GM18909 (cell line): Measurements from ENCODE around the gene RHPN2.
"Not testable (repeated sequence)": the region's sequence is repeated elsewhere in the genome, so short reads cannot be mapped to it uniquely, and the experiment has no call there.

Experiments used
- ATAC-seq: cut with Tn5 transposase; IDR thresholded peaks from one replicate; pipeline ENCODE4 v1.9.1; 2021; ENCODE audit warnings: mild to moderate bottlenecking; ENCODE audit not compliant: unreplicated experiment, poor library complexity

The RHPN2 gene

DNA sequence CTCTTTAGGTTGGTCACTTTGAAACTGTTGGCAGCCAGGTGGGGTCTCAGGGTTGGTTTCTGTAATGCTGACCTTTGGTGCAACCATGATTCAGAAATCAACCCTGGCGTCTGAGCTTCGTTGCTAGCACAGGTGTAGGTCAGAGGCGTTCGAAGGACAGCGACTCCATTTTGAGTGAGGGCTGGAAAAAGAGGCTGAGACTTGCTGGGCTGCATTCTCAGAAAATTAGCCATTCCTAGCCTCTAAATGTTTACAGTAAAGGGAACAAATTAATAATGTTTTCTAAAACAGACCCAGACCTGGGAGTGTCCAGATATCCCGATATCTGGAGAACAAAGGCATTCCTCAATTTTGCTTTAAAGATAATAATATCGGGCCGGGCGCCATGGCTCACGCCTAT, 29.2 kb downstream of the RHPN2 start:
- ATAC-seq, result no peak

DNA sequence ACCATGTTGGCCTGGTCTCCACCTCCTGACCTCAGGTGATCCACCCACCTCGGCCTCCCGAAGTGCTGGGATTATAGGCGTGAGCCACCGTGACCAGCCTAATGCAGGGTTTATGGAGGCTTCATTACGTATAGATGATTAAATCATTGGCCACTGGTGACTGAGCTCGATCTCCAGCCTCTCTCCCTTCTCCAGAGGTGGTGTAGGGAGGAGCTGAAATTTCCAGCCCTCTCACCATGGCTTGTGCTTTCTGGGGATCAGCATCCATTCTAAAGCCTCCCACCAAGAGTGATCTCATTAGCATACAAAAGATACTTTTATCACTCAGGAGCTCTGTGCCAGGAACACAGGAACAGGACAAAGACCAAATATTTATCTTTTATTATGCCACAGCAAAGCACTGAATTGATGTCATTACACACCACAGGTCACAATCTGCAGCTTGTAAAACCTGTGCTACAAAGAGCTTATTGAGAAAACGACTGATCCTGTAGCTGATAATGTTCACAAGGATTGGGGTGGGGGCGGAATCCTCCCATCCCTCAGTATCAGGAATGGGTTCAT, 32.4 kb downstream of the RHPN2 start:
- ATAC-seq, result no peak

DNA sequence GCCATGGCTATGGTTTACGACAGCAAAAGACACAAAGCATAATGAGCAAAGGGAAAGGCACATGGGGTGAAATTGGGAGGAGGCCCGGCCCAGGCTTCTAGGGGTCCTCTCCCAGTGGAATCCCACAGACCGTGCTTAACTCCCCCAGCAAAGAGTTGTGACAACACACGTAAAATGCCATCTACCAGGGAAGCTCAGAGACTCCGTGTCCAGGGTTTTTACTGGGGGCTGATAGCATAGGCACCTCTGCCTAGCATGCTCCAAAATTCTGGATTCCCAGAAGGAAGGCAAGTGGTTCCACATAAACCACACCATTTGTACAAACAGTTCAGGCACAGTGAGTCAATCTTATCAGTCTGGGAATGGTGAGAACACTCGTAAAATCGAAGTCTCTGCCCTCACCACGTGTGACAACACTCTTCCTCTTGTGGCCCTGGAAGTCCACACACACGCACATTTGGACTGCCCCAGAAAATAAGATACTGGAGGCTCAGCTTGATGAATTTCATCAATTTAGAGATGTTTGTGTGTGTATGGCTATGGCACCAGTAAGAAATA, 34.9 kb downstream of the RHPN2 start:
- no peak for ATAC-seq

DNA sequence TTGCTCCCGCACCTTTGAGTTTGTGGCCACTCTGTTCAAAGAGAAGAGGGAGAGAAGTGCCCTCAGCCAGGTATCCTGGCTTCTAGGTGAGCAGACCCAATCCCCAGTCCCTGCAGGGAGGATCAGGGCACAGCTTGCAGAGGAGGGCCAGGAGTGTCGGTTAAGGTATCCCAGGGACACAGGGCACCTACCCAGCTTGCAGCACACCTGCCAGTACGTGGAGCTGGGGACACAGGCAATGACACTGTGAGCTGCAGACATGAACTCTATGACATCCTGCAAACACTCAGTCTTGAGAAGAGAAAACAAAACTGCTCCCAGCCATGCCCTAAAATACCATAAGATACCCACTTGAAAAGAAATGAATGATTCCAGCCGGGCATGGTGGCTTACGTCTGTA, 38.1 kb downstream of the RHPN2 start:
- ATAC-seq, result not testable (repeated sequence)

DNA sequence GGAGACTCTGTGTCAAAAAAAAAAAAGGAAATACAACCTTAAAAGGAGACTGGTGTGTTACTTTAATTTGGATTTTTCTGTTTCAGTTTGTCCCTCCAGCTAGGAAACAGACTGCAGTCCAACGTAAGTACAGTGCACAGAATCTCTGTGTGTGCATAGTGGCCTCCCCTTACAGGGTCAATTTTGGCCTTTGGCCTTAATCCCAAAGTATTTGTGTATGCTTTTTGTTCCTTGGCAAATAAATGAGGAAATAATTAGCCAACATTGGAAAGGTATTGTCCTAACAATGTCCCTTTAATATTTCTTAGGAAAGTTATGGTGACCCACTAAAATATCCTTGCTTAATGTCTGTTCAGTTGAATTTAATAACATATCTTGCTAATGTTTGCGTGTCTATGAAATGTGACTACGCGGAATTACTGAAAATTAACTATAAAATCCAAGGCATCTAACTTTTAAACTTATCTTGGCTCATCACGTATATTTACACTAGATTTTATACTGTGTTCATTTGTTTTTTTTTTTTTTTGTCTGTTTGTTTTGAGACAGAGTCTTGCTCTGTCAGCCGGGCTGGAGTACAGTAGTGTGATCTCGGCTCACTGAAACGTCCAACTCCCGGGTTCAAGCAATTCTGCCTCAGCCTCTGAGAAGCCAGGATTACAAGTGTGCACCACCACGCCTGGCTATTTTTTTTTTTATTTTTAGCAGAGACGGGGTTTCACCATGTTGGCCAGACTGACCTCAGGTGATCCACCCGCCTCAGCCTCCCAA, 39.0 kb downstream of the RHPN2 start:
- ATAC-seq, result not testable (repeated sequence)

DNA sequence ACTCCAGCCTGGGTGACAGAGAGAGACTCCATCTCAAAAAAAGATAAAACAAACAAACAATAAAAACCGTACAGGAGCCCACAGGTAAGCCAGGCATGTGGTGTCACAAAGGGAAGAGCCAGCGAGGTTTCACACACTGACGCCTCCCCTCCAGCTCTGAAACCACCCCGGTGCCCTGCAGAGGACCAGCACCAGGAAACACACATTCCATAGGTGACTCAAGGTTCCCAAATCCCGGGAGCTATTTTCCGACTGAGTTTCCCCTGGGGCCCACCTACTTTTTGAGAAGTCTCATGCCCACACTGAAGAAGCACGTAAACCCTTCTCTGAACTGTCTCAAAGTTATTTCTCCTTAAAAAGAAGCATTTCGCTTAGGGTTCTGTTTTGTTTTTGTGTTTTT, 40.3 kb downstream of the RHPN2 start:
- ATAC-seq, result no peak

DNA sequence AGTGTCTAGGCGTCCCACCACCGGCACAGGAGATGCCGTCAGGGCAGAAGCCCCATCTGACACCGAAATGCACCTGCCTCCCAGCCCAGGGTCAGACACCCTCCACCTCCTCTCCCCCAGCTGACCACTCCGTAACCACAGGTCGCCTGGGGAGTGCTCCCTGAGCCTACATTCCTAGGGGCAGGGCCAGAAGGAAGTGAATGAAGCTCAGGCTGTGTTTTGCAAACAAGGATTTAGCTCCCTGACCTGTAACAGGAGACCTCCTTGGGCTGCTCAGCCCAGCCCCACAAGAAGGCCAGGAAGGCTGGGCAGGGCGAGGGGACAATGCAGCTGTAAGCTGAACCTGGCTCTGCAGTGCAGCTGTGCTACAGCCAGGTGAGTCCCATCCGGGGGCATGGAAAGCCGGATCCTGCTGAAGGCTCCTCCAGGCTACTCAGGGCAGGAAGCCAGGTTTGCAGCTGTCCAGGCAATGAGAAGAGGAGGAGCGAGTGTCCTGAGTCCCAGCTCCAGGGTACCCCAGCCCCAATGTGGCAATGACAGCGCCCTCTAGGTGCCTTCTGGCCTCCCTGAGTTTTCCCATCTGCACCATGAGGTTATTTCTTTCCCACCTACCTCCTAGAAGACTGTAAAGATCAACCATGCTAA, 42.1 kb downstream of the RHPN2 start:
- ATAC-seq, result no peak

DNA sequence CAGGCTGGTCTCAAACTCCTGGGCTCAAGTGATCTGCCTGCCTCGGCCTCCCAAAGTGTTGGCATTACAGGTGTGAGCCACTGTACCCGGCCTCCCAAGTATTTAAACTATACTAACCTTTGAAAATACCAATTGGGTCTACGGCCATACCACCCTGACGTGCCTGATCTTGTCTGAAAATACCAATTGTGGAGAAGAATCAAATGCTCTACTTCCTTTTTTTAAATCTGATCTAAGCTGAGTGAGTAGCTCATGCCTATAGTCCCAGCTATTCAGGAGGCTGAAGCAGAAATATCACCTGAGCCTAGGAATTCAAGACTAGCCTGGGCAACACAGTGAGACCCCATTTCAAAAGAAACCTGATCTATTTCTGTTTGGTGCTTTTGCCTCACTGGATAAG, 53.8 kb downstream of the RHPN2 start:
- ATAC-seq, result not testable (repeated sequence)

DNA sequence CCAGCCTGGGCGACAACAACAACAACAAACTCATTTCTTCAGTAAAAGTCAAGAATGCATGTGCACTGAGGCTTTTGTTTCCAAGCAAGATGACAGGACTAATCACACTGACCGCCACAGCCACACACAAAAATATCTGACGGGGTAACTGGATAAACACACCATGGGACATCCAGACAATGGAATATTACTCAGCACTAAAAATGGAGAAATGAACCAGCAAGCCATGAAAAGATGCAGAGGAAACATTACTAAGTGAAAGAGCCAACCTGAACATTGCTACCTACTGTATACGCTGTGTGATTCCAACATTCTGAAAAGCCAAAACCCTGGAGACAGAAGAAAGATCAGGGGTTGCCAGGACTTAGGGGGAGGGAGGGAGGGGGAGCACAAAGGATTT, 56.0 kb downstream of the RHPN2 start:
- ATAC-seq, result no peak

DNA sequence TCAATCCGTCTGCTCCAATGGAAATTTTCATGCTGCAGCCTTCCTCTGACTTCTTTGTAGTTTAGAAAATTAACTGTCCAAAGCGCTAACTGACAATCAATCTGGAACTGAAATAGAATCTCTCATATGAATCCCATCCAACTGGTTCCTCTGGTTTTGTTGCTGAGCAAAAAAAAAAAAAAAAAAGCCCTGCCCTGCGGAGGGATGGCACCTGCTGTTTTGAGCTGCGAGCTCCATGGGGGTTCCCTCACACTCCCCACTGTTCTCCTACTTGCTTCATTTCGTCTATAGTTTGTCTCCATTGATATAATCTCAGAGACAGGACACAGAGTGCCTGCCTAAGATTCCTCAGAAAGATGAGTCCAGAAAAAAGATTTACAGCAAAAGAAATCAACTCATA, 59.2 kb downstream of the RHPN2 start:
- ATAC-seq, result no peak

DNA sequence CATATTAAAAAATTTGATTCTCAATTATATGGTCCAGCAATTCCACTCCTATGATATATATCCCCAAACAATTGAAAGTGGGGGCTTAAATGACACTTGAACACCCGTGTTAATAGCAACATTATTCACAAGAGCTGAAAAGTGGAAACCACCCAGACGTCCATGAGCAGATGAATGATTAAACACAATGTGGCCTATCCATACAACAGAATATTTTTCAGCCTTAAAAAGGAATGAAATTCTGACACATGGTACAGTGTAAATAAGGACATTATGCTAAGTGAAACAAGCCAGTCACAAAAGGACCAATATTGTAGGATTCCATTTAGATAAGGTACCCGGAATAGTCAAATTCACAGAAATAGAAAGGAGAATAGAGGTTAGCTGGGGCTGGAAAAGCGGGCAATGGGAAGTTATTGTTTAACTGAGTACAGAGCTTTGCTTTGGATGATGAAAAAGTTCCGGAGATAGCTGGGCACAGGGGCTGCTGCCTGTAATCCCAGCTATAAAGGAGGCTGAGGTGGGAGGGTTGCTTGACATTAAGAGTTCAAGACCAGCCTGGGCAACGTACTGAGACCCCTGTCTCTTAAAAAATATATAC, 61.2 kb downstream of the RHPN2 start:
- not testable (repeated sequence) for ATAC-seq

DNA sequence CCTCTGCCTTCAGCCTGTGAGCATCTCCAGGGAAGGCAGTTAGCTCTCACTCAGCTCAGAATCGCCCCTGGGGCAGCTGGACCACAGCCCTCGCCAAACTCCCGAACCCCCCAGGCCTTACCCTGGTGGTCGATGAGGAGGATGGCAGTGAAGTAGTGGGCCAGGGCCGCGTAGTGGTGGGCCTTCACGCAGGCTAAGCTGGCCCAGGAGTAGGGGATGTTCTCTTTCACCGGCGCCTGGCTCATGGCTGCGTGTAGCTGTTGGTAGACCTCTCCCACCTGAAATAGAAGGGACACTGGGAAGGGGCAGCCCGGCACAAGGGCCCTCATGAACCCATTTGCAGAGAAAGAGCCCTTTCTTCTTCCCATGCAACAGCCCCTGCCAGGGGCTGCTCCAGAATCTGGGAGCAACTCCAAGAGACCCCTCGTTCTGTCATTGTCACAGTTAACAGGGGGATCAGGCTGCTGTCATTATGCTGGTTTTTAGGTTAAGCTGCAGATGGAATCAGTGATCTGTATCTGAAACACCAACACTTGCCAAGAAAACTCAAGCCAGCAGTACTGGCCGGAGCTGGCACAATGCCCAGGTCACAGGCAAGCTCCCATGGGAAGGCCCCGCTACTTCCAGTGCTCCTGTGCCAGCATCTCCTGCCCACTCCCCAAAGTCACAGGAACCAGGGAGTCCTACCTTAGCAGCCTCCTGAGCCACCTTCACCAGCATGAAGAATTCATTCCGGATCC, 62.4 kb downstream of the RHPN2 start:
- ATAC-seq, result not testable (repeated sequence)

DNA sequence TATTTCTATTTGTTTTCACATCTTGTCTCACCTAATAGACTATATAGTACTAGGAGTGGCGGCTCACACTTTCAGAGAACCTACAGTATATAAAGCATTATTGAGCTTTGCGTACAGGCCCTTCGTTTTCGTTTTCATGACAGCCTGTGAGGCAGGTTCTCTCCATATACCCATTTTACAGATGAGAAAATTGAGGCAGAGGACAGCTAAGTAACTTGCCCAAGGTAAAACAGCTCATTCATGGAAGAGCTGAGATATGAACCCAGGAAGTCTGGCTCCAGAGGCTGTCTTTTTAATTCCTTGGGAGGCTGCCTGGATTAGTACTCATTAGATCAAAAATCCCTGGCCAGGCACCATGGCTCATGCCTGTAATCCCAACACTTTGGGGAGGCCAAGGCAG, 63.8 kb downstream of the RHPN2 start:
- no peak for ATAC-seq

DNA sequence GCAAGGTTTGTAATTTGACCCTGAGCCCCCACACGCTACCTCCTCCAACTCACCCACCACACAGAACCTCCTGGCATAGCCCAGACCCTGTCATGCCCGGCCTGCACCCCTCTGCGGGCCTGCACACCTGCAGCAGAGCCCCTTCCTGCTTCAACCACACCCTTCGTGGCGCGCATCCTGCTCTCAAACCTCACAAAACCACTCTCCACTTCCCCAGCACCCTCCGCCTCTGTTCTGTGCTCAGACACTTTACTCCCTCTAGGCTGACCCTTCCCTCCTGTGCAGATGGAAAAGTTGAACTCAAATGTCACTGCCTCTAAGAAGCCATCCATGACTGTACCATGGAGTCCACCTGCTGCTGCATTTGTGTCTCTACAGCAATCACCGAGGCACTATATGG, 64.2 kb downstream of the RHPN2 start:
- ATAC-seq, result no peak

DNA sequence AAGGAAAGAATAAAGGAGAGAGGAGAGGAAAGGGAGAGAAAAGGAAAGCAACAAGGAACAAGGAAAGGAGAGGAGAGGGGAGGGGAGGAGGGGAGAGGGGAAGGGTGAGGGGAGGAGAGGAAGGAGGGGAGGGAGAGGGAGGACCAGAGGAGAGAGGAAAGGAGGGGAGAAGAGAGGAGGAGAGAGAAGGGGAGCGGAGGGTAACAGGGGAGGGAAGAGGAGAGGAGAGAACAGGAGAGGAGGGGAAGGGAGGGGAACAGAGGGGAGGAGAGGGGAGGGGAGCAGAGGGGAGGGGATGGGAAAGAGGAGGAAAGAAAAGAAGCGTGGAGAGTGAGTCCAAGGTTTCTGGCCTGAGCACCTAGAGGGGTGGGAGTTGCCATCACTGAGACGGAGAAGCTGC, 66.0 kb downstream of the RHPN2 start:
- no peak for ATAC-seq

DNA sequence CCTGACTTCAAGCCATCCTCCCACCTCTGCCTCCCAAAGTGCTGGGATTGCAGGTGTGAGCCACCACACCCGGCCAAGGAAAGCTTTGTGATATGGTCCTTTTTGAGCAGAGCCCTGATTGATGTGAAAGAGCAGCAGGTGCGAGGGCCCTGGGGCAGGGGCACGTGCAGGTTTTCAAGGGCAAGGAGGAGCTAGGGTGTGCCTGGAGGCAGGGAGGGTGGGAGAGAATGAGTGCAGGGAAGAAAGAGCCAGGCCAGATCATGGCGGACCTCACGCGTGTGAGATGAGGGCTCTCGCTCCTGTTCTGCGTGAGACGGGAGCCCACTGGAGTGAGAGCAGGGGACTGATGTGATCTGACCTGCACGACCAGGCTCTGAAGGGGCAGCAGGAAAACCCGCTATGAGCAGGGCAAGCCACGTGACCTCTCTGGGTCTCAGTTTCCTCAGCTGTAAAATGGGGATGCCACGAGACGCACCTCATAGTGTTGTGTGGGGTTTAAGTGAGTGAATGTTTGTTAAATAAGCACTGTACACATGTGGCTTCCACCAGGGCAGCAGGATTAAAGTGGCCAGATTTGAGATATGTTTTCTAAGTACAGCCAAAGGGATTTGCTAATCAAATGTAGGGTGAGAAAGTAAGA, 66.9 kb downstream of the RHPN2 start:
- ATAC-seq, result no peak

DNA sequence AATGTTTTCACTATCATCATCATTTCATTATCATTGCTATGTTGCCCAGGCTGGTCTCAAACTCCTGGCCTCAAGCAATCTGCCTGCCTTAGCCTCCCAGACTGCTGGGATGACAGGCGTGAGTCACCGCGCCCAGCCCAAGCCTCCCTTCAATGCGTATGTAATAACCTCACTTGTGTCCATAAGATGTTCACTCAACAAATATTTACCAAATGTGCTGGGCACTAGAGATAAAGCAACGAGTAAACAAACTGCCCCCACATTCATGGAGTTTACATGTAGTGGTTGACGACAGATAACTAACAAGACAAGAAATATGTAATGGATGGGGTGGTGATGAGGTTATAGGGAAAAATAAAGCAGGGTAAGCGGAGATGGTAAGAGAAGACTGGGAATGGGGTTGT, 67.6 kb downstream of the RHPN2 start:
- ATAC-seq, result not testable (repeated sequence)

DNA sequence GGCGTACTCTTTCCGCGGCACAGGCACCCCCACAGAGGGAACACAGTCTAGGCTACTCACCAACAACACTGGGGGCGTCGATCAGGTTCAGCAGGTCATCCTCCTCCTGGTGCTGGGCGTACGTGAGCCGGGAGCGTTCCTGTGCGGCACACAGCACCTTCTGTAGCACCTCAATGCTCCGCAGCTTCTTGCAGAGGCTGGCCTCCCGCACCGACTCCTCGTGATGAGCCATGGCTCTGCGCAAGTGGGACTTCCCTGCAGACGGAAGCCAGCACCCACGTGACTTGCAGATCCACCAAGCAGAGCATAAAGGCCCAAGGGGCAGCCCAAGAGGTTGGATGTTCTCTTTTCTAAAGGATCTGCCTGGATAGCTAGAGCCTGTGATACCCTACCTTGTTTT, 68.7 kb downstream of the RHPN2 start:
- ATAC-seq, result not testable (repeated sequence)

DNA sequence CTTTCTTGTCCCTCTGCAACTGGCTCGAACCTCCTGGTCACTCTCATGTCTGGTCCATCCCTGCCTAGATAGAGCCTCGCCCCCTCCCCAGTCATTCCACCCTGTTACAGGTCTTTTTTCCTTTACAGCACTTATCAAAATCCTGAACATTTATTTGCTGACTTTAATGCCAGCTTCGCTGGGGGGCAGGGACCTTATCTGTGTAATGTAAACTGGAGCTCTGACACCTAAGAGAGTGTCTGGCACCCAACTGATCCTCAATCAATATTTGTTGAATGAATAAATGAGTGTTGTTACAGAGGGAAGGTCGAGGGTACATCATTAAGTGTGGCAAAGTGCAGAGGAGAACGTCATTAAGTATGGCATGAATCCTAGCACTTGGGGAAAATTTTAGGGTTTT, 76.0 kb downstream of the RHPN2 start:
- no peak for ATAC-seq

DNA sequence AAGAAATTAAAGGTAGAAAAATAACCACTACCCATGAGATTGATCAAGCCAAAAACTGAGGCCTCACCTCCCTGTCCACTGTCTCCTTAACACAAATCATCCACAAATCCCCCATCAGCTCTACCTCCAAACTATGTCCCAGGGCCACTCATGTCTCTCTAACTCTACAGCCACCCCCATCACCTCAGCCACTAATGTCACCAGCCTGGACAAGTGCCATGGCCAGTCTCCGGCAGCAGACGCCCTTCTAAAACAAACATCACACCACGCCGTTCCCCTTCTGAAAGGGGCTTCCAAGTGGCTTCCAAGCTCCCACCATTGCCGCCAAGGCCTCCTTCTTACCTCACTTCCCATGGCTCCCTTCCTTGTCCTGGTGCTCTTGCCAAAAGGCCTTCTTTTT, 76.4 kb downstream of the RHPN2 start:
- ATAC-seq, result not testable (repeated sequence)
